ENCODE measurements around the gene TOE1. TPM values are rescaled to one million over a fixed set of nuclear protein-coding genes. Genes with fewer than 3 reads are reported as not detected.

Gene TOE1
- total and polyA plus RNA-seq, 2 of the 8 experiments (the other 6 are each of a cell fraction or from before 2014, with no cell fraction given), result 15.2 to 25.8 TPM

DNA sequence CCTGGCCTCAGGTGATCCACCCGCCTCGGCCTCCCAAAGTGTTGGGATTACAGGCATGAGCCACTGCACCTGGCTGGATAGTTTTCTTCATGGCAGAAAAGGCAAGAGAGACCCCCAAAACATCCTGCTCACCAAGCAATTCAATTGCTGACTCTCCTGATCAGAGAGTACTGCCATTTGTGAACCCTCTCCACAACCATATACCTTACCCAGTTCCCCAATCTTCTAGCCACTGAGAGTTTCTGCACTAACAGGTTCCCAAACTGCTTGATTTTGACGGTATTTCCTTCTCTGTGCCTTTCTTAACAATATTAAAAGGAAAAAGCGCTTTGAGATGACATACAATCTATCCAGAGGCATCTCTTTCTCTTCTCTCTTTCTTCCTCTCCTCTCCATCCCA lies 40.2 kb downstream of the TOE1 start (continued):
- TF ChIP-seq, protein P1, sequence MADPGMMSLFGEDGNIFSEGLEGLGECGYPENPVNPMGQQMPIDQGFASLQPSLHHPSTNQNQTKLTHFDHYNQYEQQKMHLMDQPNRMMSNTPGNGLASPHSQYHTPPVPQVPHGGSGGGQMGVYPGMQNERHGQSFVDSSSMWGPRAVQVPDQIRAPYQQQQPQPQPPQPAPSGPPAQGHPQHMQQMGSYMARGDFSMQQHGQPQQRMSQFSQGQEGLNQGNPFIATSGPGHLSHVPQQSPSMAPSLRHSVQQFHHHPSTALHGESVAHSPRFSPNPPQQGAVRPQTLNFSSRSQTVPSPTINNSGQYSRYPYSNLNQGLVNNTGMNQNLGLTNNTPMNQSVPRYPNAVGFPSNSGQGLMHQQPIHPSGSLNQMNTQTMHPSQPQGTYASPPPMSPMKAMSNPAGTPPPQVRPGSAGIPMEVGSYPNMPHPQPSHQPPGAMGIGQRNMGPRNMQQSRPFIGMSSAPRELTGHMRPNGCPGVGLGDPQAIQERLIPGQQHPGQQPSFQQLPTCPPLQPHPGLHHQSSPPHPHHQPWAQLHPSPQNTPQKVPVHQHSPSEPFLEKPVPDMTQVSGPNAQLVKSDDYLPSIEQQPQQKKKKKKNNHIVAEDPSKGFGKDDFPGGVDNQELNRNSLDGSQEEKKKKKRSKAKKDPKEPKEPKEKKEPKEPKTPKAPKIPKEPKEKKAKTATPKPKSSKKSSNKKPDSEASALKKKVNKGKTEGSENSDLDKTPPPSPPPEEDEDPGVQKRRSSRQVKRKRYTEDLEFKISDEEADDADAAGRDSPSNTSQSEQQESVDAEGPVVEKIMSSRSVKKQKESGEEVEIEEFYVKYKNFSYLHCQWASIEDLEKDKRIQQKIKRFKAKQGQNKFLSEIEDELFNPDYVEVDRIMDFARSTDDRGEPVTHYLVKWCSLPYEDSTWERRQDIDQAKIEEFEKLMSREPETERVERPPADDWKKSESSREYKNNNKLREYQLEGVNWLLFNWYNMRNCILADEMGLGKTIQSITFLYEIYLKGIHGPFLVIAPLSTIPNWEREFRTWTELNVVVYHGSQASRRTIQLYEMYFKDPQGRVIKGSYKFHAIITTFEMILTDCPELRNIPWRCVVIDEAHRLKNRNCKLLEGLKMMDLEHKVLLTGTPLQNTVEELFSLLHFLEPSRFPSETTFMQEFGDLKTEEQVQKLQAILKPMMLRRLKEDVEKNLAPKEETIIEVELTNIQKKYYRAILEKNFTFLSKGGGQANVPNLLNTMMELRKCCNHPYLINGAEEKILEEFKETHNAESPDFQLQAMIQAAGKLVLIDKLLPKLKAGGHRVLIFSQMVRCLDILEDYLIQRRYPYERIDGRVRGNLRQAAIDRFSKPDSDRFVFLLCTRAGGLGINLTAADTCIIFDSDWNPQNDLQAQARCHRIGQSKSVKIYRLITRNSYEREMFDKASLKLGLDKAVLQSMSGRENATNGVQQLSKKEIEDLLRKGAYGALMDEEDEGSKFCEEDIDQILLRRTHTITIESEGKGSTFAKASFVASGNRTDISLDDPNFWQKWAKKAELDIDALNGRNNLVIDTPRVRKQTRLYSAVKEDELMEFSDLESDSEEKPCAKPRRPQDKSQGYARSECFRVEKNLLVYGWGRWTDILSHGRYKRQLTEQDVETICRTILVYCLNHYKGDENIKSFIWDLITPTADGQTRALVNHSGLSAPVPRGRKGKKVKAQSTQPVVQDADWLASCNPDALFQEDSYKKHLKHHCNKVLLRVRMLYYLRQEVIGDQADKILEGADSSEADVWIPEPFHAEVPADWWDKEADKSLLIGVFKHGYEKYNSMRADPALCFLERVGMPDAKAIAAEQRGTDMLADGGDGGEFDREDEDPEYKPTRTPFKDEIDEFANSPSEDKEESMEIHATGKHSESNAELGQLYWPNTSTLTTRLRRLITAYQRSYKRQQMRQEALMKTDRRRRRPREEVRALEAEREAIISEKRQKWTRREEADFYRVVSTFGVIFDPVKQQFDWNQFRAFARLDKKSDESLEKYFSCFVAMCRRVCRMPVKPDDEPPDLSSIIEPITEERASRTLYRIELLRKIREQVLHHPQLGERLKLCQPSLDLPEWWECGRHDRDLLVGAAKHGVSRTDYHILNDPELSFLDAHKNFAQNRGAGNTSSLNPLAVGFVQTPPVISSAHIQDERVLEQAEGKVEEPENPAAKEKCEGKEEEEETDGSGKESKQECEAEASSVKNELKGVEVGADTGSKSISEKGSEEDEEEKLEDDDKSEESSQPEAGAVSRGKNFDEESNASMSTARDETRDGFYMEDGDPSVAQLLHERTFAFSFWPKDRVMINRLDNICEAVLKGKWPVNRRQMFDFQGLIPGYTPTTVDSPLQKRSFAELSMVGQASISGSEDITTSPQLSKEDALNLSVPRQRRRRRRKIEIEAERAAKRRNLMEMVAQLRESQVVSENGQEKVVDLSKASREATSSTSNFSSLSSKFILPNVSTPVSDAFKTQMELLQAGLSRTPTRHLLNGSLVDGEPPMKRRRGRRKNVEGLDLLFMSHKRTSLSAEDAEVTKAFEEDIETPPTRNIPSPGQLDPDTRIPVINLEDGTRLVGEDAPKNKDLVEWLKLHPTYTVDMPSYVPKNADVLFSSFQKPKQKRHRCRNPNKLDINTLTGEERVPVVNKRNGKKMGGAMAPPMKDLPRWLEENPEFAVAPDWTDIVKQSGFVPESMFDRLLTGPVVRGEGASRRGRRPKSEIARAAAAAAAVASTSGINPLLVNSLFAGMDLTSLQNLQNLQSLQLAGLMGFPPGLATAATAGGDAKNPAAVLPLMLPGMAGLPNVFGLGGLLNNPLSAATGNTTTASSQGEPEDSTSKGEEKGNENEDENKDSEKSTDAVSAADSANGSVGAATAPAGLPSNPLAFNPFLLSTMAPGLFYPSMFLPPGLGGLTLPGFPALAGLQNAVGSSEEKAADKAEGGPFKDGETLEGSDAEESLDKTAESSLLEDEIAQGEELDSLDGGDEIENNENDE (IDR thresholded peaks at IDR 0.05; ENCODE audit: insufficient replicate concordance, low read length), result no peak
- no peak for TF ChIP-seq EP300 (IDR thresholded peaks at IDR 0.05; ENCODE audit: borderline replicate concordance in 1 of 2, low read depth in 2 of 2, low read length in 2 of 2)
- TF ChIP-seq SP2 (IDR thresholded peaks at IDR 0.05; ENCODE audit: low read length), result no peak
- TF ChIP-seq, protein P2, sequence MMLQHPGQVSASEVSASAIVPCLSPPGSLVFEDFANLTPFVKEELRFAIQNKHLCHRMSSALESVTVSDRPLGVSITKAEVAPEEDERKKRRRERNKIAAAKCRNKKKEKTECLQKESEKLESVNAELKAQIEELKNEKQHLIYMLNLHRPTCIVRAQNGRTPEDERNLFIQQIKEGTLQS (IDR thresholded peaks at IDR 0.05; ENCODE audit: insufficient read depth, low read depth, low read length), result no peak
- TF ChIP-seq ZNF274 (IDR thresholded peaks at IDR 0.05; ENCODE audit: borderline replicate concordance, extremely low read depth, low read length), result no peak
- no peak for TF ChIP-seq YY1 (IDR thresholded peaks at IDR 0.05; ENCODE audit: low read depth, low read length)
- TF ChIP-seq, protein P3, sequence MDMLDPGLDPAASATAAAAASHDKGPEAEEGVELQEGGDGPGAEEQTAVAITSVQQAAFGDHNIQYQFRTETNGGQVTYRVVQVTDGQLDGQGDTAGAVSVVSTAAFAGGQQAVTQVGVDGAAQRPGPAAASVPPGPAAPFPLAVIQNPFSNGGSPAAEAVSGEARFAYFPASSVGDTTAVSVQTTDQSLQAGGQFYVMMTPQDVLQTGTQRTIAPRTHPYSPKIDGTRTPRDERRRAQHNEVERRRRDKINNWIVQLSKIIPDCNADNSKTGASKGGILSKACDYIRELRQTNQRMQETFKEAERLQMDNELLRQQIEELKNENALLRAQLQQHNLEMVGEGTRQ (IDR thresholded peaks at IDR 0.05; ENCODE audit: low read length), result no peak
- TF ChIP-seq, protein P4, sequence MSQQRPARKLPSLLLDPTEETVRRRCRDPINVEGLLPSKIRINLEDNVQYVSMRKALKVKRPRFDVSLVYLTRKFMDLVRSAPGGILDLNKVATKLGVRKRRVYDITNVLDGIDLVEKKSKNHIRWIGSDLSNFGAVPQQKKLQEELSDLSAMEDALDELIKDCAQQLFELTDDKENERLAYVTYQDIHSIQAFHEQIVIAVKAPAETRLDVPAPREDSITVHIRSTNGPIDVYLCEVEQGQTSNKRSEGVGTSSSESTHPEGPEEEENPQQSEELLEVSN (IDR thresholded peaks at IDR 0.05), result no peak
- TF ChIP-seq KDM4A (IDR thresholded peaks at IDR 0.05; ENCODE audit: low read depth, low read length, severe bottlenecking), result no peak
